K562 (cell line): ENCODE results near the gene C1QTNF12.

Experiments used
- CTCF ChIP-seq, 3 experiments: IDR thresholded peaks in 2 of 3; conservative IDR thresholded peaks in 1 of 3; 2 replicates each; pipeline ENCODE4 v1.5.1; 2011 to 2012; ENCODE audit warnings: low read length in 3 of 3, mild to moderate bottlenecking in 3 of 3, control low read depth in 2 of 3, improper control_type of control experiment in 1 of 3, inconsistent platforms in 1 of 3, low read depth in 1 of 3, mixed read lengths in 1 of 3, moderate library complexity in 1 of 3; ENCODE audit not compliant: insufficient read depth in 2 of 3
- EZH2 ChIP-seq: IDR thresholded peaks from 2 replicates; pipeline ENCODE4 v1.6.1; 2012; ENCODE audit warnings: low read depth, mild to moderate bottlenecking, inconsistent platforms, low read length, borderline replicate concordance
- FOXM1 ChIP-seq, 2 experiments: fragments of 450-650 bp in 1 of 2; sonication (generic) in 1 of 2; formaldehyde crosslinking in 1 of 2; IDR thresholded peaks; 2 replicates each; pipeline versions ENCODE4 v1.6.1 to v1.9.0; 2017 to 2022; ENCODE audit warnings: low read depth in 2 of 2, mild to moderate bottlenecking in 2 of 2, missing genetic modification reagents in 1 of 2, moderate library complexity in 1 of 2
- JUNB ChIP-seq: fragments of 450-650 bp; formaldehyde crosslinking; conservative IDR thresholded peaks from 2 replicates; pipeline ENCODE4 v1.4.0; 2020; ENCODE audit warnings: mild to moderate bottlenecking
- PREB ChIP-seq: sonication (generic); formaldehyde crosslinking; IDR thresholded peaks from 2 replicates; pipeline ENCODE4 v1.8.1; 2023; ENCODE audit warnings: mild to moderate bottlenecking, missing genetic modification reagents
- RFX5 ChIP-seq: IDR thresholded peaks from 2 replicates; pipeline ENCODE4 v1.6.1; 2011; ENCODE audit warnings: low read depth, mild to moderate bottlenecking, improper control_type of control experiment, low read length
- SP2 ChIP-seq: IDR thresholded peaks from 2 replicates; pipeline ENCODE4 v1.6.1; 2011; ENCODE audit warnings: mild to moderate bottlenecking, low read depth, low read length, moderate library complexity; ENCODE audit not compliant: poor library complexity, severe bottlenecking; ENCODE audit errors: extremely low read depth
- SRF ChIP-seq, 2 experiments: fragments of 250-450, 450-650 bp in 1 of 2; sonication (Bioruptor Pico) in 1 of 2; sonication (generic) in 1 of 2; formaldehyde crosslinking; IDR thresholded peaks; 2 replicates each; pipeline versions ENCODE4 v1.5.0 to v1.5.1; 2020 to 2022; ENCODE audit warnings: mild to moderate bottlenecking in 1 of 2, missing genetic modification reagents in 1 of 2
- TBP ChIP-seq: optimal IDR thresholded peaks from 2 replicates; pipeline ENCODE3; 2011; ENCODE audit warnings: low read depth, low read length, improper control_type of control experiment
- U2AF1 ChIP-seq: fragments of 200-400 bp; formaldehyde crosslinking; optimal IDR thresholded peaks from 2 replicates; pipeline ENCODE3; 2017; ENCODE audit warnings: mild to moderate bottlenecking, low read depth, low read length, moderate library complexity
- ZBTB33 ChIP-seq: sonication (generic); formaldehyde crosslinking; IDR thresholded peaks from 2 replicates; pipeline ENCODE4 v1.8.1; 2023; ENCODE audit warnings: mild to moderate bottlenecking, missing genetic modification reagents

- TF ChIP-seq SP2: no peak
- no peak for TF ChIP-seq CTCF (IDR thresholded peaks at IDR 0.05 in 2 of 3, conservative IDR thresholded peaks at IDR 0.05 in 1 of 3; ENCODE audit: insufficient read depth in 2 of 3, low read depth in 1 of 3, low read length in 3 of 3)
- no peak for TF ChIP-seq TBP
- TF ChIP-seq U2AF1: no peak
- peak; percentile 45; the same call in 1 of the 2 replicates for TF ChIP-seq ZBTB33 (CRISPR knock-in tag)
- TF ChIP-seq SRF (CRISPR knock-in tag; IDR thresholded peaks at IDR 0.05): no peak
- no peak for TF ChIP-seq FOXM1 (IDR thresholded peaks at IDR 0.05; ENCODE audit: low read depth)
- no peak for TF ChIP-seq FOXM1 (CRISPR knock-in tag; IDR thresholded peaks at IDR 0.05; ENCODE audit: low read depth)
- TF ChIP-seq RFX5: no peak
- TF ChIP-seq EZH2: no peak
- TF ChIP-seq PREB (CRISPR knock-in tag): no peak
- TF ChIP-seq JUNB (CRISPR knock-in tag): no peak
Observed at GRCh38 chr1:1285611-1286311, 39.2 kb upstream of the C1QTNF12 start.
